Measurements from ENCODE around the gene ZNF462.

DNA sequence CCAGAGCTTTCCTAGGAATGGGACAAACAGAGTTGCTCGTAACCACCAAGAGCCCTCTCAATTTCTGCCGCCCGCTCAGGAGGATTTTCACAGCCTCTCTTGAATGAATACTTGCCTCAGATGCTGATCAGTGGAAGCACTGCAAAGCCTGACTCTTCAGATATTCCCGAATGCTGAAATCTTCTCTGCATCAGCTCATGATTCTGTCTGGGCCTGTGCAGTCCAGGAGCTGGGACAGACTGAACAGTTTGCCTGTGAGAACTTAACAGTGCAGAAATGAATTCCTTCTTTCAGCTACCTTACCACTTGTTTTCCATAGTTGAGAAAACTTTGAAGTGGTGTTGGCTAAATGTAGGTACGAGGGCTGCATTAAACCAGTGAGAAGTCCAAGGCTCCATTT is 17.1 kb downstream of the ZNF462 start:
- no peak for TF ChIP-seq MAFF (IDR thresholded peaks at IDR 0.05; ENCODE audit: low read depth, low read length)
- no peak for TF ChIP-seq SP140L (CRISPR knock-in tag; IDR thresholded peaks at IDR 0.05; ENCODE audit: borderline replicate concordance)
- no peak for TF ChIP-seq HOXA5 (CRISPR knock-in tag; IDR thresholded peaks at IDR 0.05)
- TF ChIP-seq, protein P1, sequence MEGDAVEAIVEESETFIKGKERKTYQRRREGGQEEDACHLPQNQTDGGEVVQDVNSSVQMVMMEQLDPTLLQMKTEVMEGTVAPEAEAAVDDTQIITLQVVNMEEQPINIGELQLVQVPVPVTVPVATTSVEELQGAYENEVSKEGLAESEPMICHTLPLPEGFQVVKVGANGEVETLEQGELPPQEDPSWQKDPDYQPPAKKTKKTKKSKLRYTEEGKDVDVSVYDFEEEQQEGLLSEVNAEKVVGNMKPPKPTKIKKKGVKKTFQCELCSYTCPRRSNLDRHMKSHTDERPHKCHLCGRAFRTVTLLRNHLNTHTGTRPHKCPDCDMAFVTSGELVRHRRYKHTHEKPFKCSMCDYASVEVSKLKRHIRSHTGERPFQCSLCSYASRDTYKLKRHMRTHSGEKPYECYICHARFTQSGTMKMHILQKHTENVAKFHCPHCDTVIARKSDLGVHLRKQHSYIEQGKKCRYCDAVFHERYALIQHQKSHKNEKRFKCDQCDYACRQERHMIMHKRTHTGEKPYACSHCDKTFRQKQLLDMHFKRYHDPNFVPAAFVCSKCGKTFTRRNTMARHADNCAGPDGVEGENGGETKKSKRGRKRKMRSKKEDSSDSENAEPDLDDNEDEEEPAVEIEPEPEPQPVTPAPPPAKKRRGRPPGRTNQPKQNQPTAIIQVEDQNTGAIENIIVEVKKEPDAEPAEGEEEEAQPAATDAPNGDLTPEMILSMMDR (CRISPR knock-in tag; IDR thresholded peaks at IDR 0.05): no peak
- no peak for TF ChIP-seq EHMT2 (IDR thresholded peaks at IDR 0.05; ENCODE audit: borderline replicate concordance, low read depth, low read length)
- TF ChIP-seq TMF1 (CRISPR knock-in tag; IDR thresholded peaks at IDR 0.05; ENCODE audit: low read depth): no peak
- TF ChIP-seq, protein P2, sequence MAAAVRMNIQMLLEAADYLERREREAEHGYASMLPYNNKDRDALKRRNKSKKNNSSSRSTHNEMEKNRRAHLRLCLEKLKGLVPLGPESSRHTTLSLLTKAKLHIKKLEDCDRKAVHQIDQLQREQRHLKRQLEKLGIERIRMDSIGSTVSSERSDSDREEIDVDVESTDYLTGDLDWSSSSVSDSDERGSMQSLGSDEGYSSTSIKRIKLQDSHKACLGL (CRISPR knock-in tag; IDR thresholded peaks at IDR 0.05): no peak
- TF ChIP-seq ZNF570 (CRISPR knock-in tag; IDR thresholded peaks at IDR 0.05; ENCODE audit: borderline replicate concordance): no peak
- TF ChIP-seq NFE2 (CRISPR knock-in tag; IDR thresholded peaks at IDR 0.05): no peak
- no peak for TF ChIP-seq ZNF670 (CRISPR knock-in tag; IDR thresholded peaks at IDR 0.05; ENCODE audit: borderline replicate concordance)
- TF ChIP-seq, protein P3, sequence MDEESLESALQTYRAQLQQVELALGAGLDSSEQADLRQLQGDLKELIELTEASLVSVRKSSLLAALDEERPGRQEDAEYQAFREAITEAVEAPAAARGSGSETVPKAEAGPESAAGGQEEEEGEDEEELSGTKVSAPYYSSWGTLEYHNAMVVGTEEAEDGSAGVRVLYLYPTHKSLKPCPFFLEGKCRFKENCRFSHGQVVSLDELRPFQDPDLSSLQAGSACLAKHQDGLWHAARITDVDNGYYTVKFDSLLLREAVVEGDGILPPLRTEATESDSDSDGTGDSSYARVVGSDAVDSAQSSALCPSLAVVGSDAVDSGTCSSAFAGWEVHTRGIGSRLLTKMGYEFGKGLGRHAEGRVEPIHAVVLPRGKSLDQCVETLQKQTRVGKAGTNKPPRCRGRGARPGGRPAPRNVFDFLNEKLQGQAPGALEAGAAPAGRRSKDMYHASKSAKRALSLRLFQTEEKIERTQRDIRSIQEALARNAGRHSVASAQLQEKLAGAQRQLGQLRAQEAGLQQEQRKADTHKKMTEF (CRISPR knock-in tag; IDR thresholded peaks at IDR 0.05): no peak
